A673 (cell line): ENCODE results near the gene TFDP2.

Experiments
- CTCF ChIP-seq: fragments of 300-800, 200-600 bp; sonication (generic); conservative IDR thresholded peaks from 2 replicates; pipeline ENCODE4 v1.5.1; 2017; ENCODE audit warnings: low read depth, mild to moderate bottlenecking, antibody characterized with exemption, low read length, moderate library complexity, mixed read lengths
- EZH2 ChIP-seq: fragments of 200-600 bp; sonication (generic); IDR thresholded peaks from 2 replicates; pipeline ENCODE4 v1.6.1; 2017; ENCODE audit warnings: borderline replicate concordance, low read depth, mild to moderate bottlenecking, mixed read lengths, antibody characterized with exemption, low read length; ENCODE audit not compliant: poor library complexity, severe bottlenecking

GRCh38 chr3:142004025-142004424 lies 145.3 kb downstream of the TFDP2 start:
- TF ChIP-seq CTCF (no peak), EZH2 (no peak)
